ENCODE results near the gene NAALADL2. TPM values are rescaled to one million over a fixed set of nuclear protein-coding genes. Genes with fewer than 3 reads are reported as not detected.

Gene NAALADL2
- total RNA-seq, 2 experiments from 2014 or later = not detected

- ChIA-PET POLR2A (no interaction called here), CTCF (no interaction called here)
- Mint-ChIP-seq H3K4me1 (no peaks in the 10 kb centered on the region), H3K9me3 (no peaks in the 10 kb centered on the region), H3K36me3 (ENCODE audit: low read depth) (no peaks in the 10 kb centered on the region), H3K4me3 (no peak overlapping the region), H3K27me3 (no peaks in the 10 kb centered on the region), H3K27ac (no peak overlapping the region)
- DNase-seq = no peak
Observed at GRCh38 chr3:175288621-175289020, 429.5 kb downstream of the NAALADL2 start.

- H3K4me1 Mint-ChIP-seq = no peaks in the 10 kb centered on the region
- no peak overlapping the region for H3K27ac Mint-ChIP-seq
- no peak overlapping the region for H3K4me3 Mint-ChIP-seq
- H3K36me3 Mint-ChIP-seq (ENCODE audit: low read depth) = no peaks in the 10 kb centered on the region
- CTCF ChIA-PET = no interaction called here
- no peaks in the 10 kb centered on the region for H3K9me3 Mint-ChIP-seq
- POLR2A ChIA-PET = no interaction called here
- H3K27me3 Mint-ChIP-seq = no peaks in the 10 kb centered on the region
- DNase-seq = no peak
Observed at GRCh38 chr3:175294793-175295192, 435.7 kb downstream of the NAALADL2 start.

GRCh38 chr3:175295248-175296130 is 436.4 kb downstream of the NAALADL2 start:
- DNase-seq = no peak
- CTCF ChIA-PET = no interaction called here
- H3K4me3 Mint-ChIP-seq = no peak overlapping the region
- H3K27ac Mint-ChIP-seq = no peak overlapping the region
- no peaks in the 10 kb centered on the region for H3K27me3 Mint-ChIP-seq
- no peaks in the 10 kb centered on the region for H3K4me1 Mint-ChIP-seq
- POLR2A ChIA-PET = no interaction called here
- no peaks in the 10 kb centered on the region for H3K9me3 Mint-ChIP-seq
- H3K36me3 Mint-ChIP-seq (ENCODE audit: low read depth) = no peaks in the 10 kb centered on the region

GRCh38 chr3:175297216-175297615 is 438.1 kb downstream of the NAALADL2 start:
- H3K27me3 Mint-ChIP-seq = no peaks in the 10 kb centered on the region
- ChIA-PET CTCF (no interaction called here), POLR2A (no interaction called here)
- no peaks in the 10 kb centered on the region for H3K36me3 Mint-ChIP-seq (ENCODE audit: low read depth)
- no peaks in the 10 kb centered on the region for H3K4me1 Mint-ChIP-seq
- H3K9me3 Mint-ChIP-seq = no peaks in the 10 kb centered on the region
- DNase-seq = no peak
- no peak overlapping the region for H3K27ac Mint-ChIP-seq
- H3K4me3 Mint-ChIP-seq = no peak overlapping the region

GRCh38 chr3:175301741-175302140 is 442.6 kb downstream of the NAALADL2 start:
- ChIA-PET CTCF (no interaction called here), POLR2A (no interaction called here)
- H3K27me3 Mint-ChIP-seq = no peaks in the 10 kb centered on the region
- H3K36me3 Mint-ChIP-seq (ENCODE audit: low read depth) = no peaks in the 10 kb centered on the region
- H3K27ac Mint-ChIP-seq = no peak overlapping the region
- no peaks in the 10 kb centered on the region for H3K4me1 Mint-ChIP-seq
- H3K4me3 Mint-ChIP-seq = no peak overlapping the region
- no peaks in the 10 kb centered on the region for H3K9me3 Mint-ChIP-seq
- DNase-seq = no peak

- H3K4me3 Mint-ChIP-seq = no peak overlapping the region
Observed at GRCh38 chr3:175304404-175304803, 445.3 kb downstream of the NAALADL2 start.

GRCh38 chr3:175307642-175308041 is 448.5 kb downstream of the NAALADL2 start:
- Mint-ChIP-seq H3K27ac (no peak overlapping the region), H3K27me3 (no peaks in the 10 kb centered on the region), H3K36me3 (ENCODE audit: low read depth) (no peaks in the 10 kb centered on the region), H3K9me3 (no peaks in the 10 kb centered on the region), H3K4me1 (no peaks in the 10 kb centered on the region), H3K4me3 (no peak overlapping the region)
- POLR2A ChIA-PET = no interaction called here
- DNase-seq = no peak
- CTCF ChIA-PET = no interaction called here

More at GRCh38 chr3:175304404-175304803, 445.3 kb downstream of the NAALADL2 start:
- ChIA-PET POLR2A (no interaction called here), CTCF (no interaction called here)
- Mint-ChIP-seq H3K9me3 (no peaks in the 10 kb centered on the region), H3K27me3 (no peaks in the 10 kb centered on the region), H3K4me1 (no peaks in the 10 kb centered on the region), H3K27ac (no peak overlapping the region), H3K36me3 (ENCODE audit: low read depth) (no peaks in the 10 kb centered on the region)
- no peak for DNase-seq

- ChIA-PET POLR2A (no interaction called here), CTCF (no interaction called here)
- Mint-ChIP-seq H3K27me3 (no peaks in the 10 kb centered on the region), H3K4me1 (no peaks in the 10 kb centered on the region), H3K9me3 (no peaks in the 10 kb centered on the region), H3K27ac (no peak overlapping the region), H3K36me3 (ENCODE audit: low read depth) (no peaks in the 10 kb centered on the region), H3K4me3 (no peak overlapping the region)
- DNase-seq = no peak
Observed at GRCh38 chr3:175308097-175308496, 449.0 kb downstream of the NAALADL2 start.

GRCh38 chr3:175310046-175310445 is 450.9 kb downstream of the NAALADL2 start:
- Mint-ChIP-seq H3K27ac (no peak overlapping the region), H3K9me3 (no peaks in the 10 kb centered on the region), H3K36me3 (ENCODE audit: low read depth) (no peaks in the 10 kb centered on the region), H3K4me1 (no peaks in the 10 kb centered on the region), H3K27me3 (no peaks in the 10 kb centered on the region), H3K4me3 (no peak overlapping the region)
- no peak for DNase-seq
- CTCF ChIA-PET = no interaction called here
- POLR2A ChIA-PET = no interaction called here

GRCh38 chr3:175311404-175311803 is 452.3 kb downstream of the NAALADL2 start:
- H3K36me3 Mint-ChIP-seq (ENCODE audit: low read depth) = no peaks in the 10 kb centered on the region
- no peak overlapping the region for H3K27ac Mint-ChIP-seq
- POLR2A ChIA-PET = no interaction called here
- H3K9me3 Mint-ChIP-seq = no peaks in the 10 kb centered on the region
- no peaks in the 10 kb centered on the region for H3K27me3 Mint-ChIP-seq
- CTCF ChIA-PET = no interaction called here
- no peak for DNase-seq
- H3K4me1 Mint-ChIP-seq = no peaks in the 10 kb centered on the region
- H3K4me3 Mint-ChIP-seq = no peak overlapping the region

GRCh38 chr3:175311946-175312345 is 452.8 kb downstream of the NAALADL2 start:
- no peaks in the 10 kb centered on the region for H3K27me3 Mint-ChIP-seq

GRCh38 chr3:175312791-175313190 is 453.7 kb downstream of the NAALADL2 start:
- Mint-ChIP-seq H3K36me3 (ENCODE audit: low read depth) (no peaks in the 10 kb centered on the region), H3K9me3 (no peaks in the 10 kb centered on the region), H3K4me3 (no peak overlapping the region), H3K4me1 (no peaks in the 10 kb centered on the region), H3K27me3 (no peaks in the 10 kb centered on the region), H3K27ac (no peak overlapping the region)
- ChIA-PET POLR2A (no interaction called here), CTCF (no interaction called here)
- no peak for DNase-seq

More at GRCh38 chr3:175311946-175312345, 452.8 kb downstream of the NAALADL2 start:
- Mint-ChIP-seq H3K4me1 (no peaks in the 10 kb centered on the region), H3K4me3 (no peak overlapping the region), H3K27ac (no peak overlapping the region), H3K9me3 (no peaks in the 10 kb centered on the region), H3K36me3 (ENCODE audit: low read depth) (no peaks in the 10 kb centered on the region)
- ChIA-PET CTCF (no interaction called here), POLR2A (no interaction called here)
- DNase-seq = no peak

- DNase-seq = no peak
- Mint-ChIP-seq H3K27me3 (no peaks in the 10 kb centered on the region), H3K9me3 (no peaks in the 10 kb centered on the region), H3K36me3 (ENCODE audit: low read depth) (no peaks in the 10 kb centered on the region), H3K4me3 (no peak overlapping the region), H3K27ac (no peak overlapping the region), H3K4me1 (no peaks in the 10 kb centered on the region)
- ChIA-PET CTCF (no interaction called here), POLR2A (no interaction called here)
Observed at GRCh38 chr3:175316799-175317198, 457.7 kb downstream of the NAALADL2 start.

- H3K36me3 Mint-ChIP-seq (ENCODE audit: low read depth) = no peaks in the 10 kb centered on the region
- CTCF ChIA-PET = no interaction called here
- peaks cover 1% of the 10 kb centered on the region for H3K9me3 Mint-ChIP-seq
- POLR2A ChIA-PET = no interaction called here
- DNase-seq = no peak
- no peak overlapping the region for H3K27ac Mint-ChIP-seq
- no peaks in the 10 kb centered on the region for H3K27me3 Mint-ChIP-seq
- no peaks in the 10 kb centered on the region for H3K4me1 Mint-ChIP-seq
- H3K4me3 Mint-ChIP-seq = no peak overlapping the region
Observed at GRCh38 chr3:175325440-175325839, 466.3 kb downstream of the NAALADL2 start.
